Stimulated activated CD4-positive, alpha-beta T cell treated with anti-CD3 and anti-CD28 coated beads, Interleukin-12 subunit alpha, Interleukin-12 subunit beta, amount 100 ng/mL, for 48 hours (primary cell): Measurements from ENCODE around the gene RHBDL2.
"Not testable (repeated sequence)": the region's sequence is repeated elsewhere in the genome, so short reads cannot be mapped to it uniquely, and the experiment has no call there.

Source experiments
- DNase-seq, 3 donors: peaks; one replicate each; pipeline ENCODE4 v3.0.0-alpha.2; 2020; ENCODE audit warnings: low read depth in 2 of 3, low spot score in 1 of 3

RHBDL2 gene

DNA sequence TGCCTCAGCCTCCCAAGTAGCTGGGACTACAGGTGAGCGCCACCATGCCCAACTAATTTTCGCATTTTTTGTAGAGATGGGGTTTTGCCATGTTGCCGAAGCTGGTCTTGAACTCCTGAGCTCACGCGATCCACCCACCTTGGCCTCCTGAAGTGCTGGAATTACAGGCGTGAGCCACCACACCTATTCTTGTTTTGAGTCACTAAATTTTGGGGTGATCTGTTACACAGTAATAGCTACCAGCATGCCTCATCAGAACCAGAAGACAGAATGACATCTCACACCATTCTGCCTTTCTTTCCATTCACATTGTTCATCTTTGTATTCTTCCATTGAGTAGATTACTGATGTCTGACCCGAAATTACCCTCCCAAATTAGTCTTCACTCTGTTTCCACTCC, 9.1 kb downstream of the RHBDL2 start:
- DNase-seq = no peak

- no peak for DNase-seq
Measured at GRCh38 chr1:38929476-38929875, 12.2 kb downstream of the RHBDL2 start.

GRCh38 chr1:38929054-38929453, 12.6 kb downstream of the RHBDL2 start:
- no peak for DNase-seq

DNA sequence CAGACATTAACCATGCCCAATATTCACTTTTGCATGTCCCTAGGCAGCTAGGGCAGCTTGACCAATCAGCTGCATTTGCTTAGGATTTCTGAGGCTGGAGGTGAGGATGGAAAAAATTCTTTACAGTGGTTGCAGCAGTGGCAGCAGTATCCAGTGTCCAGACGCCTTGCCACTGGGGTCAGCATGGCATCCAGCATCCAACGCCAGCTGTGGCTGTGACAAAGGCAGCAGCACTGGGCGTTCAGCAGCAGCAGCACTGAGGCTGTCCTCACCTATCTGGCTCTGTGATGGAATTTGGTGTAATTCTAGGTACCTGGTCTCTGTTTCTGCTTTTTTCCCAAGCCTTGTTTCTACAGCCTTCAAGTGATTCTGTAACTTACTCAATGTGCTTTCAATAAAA, 15.5 kb downstream of the RHBDL2 start:
- DNase-seq = no peak

- DNase-seq = no peak
Measured at GRCh38 chr1:38925391-38925790, 16.2 kb downstream of the RHBDL2 start.

DNA sequence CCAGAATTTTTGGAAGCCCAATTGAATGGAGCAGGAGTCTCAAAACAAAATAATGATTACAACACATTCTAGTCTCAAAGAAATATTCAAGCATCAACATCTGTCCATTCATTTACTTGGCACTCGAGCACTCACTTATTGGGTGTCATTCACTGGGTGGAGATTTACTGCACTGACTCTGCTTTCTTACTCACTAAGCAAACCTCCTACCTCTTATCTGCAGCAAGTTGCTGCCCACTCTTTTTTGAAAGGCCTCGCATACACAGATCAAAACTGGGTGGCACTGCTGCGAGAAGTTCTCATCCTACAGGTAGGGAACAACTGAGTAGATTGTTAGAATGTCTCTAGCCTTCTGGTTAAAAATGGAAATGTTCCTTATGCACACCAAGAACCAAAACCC, 18.0 kb downstream of the RHBDL2 start:
- peak in 1 of 3 donors; percentile 13 for DNase-seq

DNA sequence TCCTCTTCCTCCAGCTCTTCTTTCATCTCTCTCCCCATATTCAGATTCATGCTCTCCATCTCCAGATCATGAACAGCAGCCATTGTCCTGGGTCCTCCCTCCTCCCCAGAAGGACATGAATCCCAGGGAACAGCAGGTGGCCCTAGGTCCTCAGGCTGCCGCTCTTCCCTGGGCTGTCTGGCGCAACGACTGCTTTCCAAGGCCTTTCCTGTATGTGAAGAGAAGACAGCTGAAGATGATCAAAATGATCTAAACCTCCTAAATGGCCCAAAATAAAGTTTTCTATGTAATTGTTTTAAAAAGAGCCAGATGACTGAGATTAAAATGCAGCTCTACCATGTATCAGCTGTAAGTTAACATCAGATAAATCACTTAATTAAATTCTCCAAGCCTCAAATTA, 22.5 kb downstream of the RHBDL2 start:
- no peak for DNase-seq

GRCh38 chr1:38918568-38918967, 23.1 kb downstream of the RHBDL2 start:
- no peak for DNase-seq

DNA sequence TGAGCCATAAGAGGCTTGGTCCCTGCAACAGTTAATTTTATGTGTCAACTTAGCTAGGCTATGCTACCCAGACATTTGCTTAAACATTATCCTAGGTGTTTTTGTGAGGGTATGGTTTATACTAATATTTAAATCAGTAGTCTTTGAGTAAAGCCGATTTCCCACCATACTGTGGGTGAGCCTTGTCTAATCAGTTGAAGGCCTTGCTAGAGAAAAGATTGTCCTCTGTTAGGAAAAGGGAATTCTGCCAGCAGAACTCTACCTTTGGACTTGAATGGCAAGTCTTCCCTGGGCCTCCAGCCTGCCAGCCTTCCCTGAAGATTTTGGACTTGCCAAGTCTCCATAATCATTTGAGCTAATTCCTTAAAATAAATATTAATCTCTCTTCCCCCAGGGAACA, 23.9 kb downstream of the RHBDL2 start:
- no peak for DNase-seq

DNA sequence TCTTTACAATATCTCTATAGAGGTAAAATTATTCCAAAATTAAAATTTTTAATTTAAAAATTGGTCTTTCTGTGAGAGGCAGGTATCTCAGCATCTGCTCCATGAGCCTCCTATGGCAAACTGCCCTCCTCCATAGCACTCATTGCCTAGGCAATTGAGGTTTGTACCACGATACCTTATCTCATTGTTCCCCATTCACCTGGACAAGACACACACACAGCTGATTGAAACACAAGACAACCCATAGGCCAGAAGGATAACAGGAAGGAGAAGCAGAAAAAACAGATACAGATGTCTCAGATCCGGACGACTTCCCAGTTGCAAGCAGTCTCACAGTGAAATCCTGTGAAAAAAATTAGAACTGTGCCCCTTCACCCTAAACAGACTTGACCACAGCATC, 24.3 kb downstream of the RHBDL2 start:
- no peak for DNase-seq

- no peak for DNase-seq
Measured at GRCh38 chr1:38915352-38915948, 26.2 kb downstream of the RHBDL2 start.

DNA sequence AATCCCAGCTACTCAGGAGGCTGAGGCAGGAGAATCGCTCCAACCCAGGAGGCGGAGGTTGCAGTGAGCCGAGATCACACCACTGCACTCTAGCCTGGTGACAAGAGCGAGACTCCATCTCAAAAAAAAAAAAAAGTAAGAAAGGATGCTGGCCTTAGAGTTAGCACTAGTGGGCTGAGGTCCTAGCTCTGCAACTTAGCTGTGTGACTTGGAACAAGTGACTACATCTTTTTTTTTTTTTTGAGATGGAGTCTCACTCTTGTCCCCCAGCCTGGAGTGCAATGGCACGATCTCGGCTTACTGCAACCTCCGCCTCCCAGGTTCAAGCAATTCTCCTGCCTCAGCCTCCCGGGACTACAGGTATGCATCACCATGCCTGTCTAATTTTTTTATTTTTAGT, 26.7 kb downstream of the RHBDL2 start:
- not testable (repeated sequence) for DNase-seq

GRCh38 chr1:38908821-38909220, 32.8 kb downstream of the RHBDL2 start:
- DNase-seq = no peak

GRCh38 chr1:38905985-38906384, 35.6 kb downstream of the RHBDL2 start:
- no peak for DNase-seq

GRCh38 chr1:38899560-38899959, 42.1 kb downstream of the RHBDL2 start:
- no peak for DNase-seq

DNA sequence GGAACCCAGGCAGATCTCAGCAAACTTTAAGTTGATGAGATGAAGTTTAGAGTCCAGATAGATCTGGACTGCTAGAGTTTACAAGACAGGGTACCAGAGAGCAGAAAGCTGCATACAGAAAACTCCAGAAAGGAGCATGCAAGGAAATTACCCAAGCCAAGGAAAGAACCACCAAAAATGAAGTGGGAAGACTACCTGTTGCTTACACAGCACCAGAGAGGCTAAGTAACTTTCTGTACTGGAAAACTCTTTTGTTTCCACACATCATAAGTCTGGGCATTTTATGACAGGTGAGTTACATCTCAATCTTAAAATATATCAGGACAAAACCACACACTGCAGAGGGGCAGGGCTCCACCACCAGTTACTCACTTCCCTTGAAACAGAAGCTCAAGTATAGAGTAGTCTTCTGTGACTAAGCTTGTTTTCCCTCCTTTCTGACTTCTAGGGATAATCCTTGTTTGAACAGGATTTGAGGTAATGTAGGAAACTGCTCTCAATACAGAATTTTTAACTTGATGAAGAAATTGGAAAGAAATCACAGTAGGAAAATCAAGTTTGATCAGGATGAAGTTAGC, 42.9 kb downstream of the RHBDL2 start:
- DNase-seq = no peak

DNA sequence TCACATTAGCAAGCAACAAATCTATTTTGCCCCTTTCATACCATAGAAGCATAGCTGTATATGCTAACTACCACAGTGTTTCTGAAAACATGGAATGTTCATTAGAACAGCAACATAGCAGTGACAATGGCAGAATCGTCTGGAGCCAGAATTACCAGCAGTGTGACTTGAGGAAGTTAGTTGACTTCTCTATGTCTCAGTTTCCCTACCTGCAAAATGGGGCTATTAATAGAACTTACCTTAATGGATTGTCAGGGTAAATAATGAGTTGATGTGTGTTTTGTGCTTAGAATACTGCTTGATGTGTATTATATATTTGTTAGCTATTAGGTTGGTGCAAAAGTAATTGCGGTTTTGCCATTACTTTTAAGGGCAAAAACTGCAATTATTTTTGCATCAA, 45.5 kb downstream of the RHBDL2 start:
- no peak for DNase-seq

- DNase-seq = no peak
Measured at GRCh38 chr1:38892976-38893375, 48.7 kb downstream of the RHBDL2 start.

GRCh38 chr1:38891753-38892152, 49.9 kb downstream of the RHBDL2 start:
- no peak for DNase-seq

- no peak for DNase-seq
Measured at GRCh38 chr1:38889589-38889988, 52.0 kb downstream of the RHBDL2 start.

DNA sequence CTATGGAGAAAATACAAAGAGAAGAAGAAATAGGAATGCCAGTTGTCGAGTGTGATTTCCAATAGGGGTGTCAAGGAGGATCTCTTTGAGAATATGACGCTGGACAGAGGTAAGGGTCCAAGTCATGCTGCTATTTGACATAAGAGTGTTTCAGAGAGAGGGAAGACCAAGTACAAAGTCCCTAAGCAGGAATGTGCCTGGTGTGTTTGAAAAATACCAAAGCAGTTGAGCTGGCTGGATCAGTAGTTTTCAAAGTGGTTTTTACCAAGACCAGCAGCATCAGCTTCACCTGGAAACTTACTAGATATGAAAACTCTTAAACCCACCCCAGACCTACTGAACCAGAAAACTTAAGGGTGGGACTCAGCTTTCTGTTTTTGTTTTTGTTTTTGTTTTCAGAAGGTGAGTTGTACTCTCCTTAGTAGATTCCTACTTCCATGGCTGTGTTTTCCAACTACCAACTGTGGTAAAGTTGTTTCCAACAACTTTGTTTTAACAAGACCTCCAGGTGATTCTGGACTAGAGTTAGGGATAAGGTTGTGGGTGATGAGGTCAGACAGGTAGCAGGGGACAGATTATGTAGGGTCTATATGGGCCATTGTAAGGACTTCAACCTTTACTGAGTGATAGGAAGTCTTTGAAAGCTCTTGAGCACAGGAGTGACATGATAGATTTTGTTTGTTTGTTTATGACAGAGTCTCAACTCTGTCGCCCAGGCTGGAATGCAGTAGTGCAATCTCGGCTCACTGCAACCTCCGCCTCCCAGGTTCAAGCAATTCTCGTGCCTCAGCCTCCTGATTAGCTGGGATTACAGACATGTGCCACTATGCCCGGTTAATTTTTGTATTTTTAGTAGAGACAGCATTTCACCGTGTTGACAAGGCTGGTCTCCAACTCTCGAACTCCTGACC, 53.0 kb downstream of the RHBDL2 start:
- no peak for DNase-seq

DNA sequence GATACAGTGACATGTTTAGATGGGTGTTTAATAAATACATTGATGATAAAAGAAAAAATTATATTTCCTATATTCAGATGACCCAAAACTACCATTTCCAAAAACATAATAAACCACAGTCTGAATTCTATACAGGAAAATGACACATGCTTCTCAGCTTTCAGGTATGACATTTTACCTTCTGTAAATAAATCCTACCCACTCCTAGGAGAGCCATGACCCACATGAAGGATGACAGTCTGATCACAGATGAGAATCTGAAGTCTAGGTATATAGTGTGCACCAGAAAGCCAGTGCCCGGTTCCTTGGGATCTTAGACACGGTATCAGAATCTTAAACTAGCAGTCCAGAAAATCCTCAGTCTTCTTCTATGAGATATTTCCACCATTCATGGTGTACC, 56.5 kb downstream of the RHBDL2 start:
- no peak for DNase-seq
